ENCODE data around the gene NTM. TPM values are rescaled to one million over a fixed set of nuclear protein-coding genes. Genes with fewer than 3 reads are reported as not detected.
A peak's percentile ranks its signal among the peaks of the same experiment; 100 is the strongest.

The NTM gene
- total RNA-seq, 1 donor: 52.2 TPM

GRCh38 chr11:131966667-131967066 is 596.3 kb downstream of the NTM start:
- DNase-seq (ENCODE audit: low read depth): no peak
- no peak overlapping the region for H3K4me3 ChIP-seq (ENCODE audit: low read depth, low read length)
- TF ChIP-seq CTCF (IDR thresholded peaks at IDR 0.05; ENCODE audit: insufficient read depth, low read length): no peak

GRCh38 chr11:131969261-131969660 is 598.8 kb downstream of the NTM start:
- no peak for DNase-seq (ENCODE audit: low read depth)
- no peak for TF ChIP-seq CTCF (IDR thresholded peaks at IDR 0.05; ENCODE audit: insufficient read depth, low read length)
- no peak overlapping the region for H3K4me3 ChIP-seq (ENCODE audit: low read depth, low read length)

DNA sequence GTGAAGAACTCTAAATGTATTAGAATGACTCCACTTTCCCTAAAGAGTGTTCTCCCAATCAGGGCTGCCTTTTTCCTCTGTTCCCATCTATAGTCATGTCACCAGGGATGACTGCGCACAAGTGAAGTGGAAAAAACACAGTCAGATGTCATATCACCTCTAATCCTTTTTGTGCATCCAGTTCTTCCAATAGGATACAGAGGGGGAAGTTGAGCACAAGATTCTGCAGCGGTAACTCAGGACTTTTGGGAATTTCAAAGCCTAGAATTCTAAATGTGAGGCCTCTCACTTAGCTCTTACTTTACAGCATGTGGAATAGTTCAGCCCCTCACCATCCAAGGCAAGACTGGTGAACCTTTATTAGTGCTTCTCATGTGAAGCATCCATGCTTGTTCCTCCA is 602.6 kb downstream of the NTM start:
- no peak for TF ChIP-seq CTCF (IDR thresholded peaks at IDR 0.05; ENCODE audit: insufficient read depth, low read length)
- no peak overlapping the region for H3K4me3 ChIP-seq (ENCODE audit: low read depth, low read length)
- no peak for DNase-seq (ENCODE audit: low read depth)

DNA sequence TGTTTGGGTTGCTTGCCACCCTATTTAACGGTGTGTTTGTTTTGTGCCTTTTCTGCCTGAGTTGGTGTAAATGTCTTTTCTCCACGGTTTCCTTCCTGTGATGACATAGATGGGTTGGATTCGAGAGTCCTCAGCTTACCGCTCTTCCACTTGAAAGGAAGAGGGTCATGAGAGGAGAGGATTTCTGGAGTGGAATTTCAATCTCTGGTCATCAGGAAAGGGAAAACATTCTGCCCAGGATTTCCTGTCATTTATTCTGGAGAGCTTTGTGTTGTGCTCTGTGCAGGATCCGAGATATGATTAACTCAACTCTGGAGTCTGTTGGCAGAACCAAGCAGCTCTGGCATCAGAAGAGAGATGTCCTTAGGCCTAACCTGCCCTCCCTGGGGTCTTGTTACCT is 605.2 kb downstream of the NTM start:
- no peak overlapping the region for H3K4me3 ChIP-seq (ENCODE audit: low read depth, low read length)
- DNase-seq (ENCODE audit: low read depth): no peak
- TF ChIP-seq CTCF (IDR thresholded peaks at IDR 0.05; ENCODE audit: insufficient read depth, low read length): no peak

DNA sequence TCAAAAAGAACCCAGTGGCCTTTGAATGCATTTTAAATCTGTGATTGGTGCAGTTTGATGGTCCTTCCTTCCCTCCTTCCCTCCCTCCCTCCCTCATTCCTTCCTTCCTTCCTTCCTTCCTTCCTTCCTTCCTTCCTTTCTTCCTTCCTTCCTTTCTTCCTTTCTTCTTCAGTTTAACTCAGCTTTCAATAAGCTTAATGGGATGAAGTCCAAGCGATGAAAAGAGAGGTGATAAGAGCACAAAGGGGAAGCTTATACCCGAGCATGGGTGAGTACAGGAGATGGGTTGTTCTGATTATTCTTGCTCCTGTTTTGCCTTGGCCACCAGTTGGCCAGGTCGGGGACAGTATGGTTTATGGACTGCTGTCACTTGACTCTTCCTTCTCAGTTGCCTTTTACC is 605.6 kb downstream of the NTM start:
- no peak overlapping the region for H3K4me3 ChIP-seq (ENCODE audit: low read depth, low read length)
- TF ChIP-seq CTCF (IDR thresholded peaks at IDR 0.05; ENCODE audit: insufficient read depth, low read length): no peak
- no peak for DNase-seq (ENCODE audit: low read depth)

DNA sequence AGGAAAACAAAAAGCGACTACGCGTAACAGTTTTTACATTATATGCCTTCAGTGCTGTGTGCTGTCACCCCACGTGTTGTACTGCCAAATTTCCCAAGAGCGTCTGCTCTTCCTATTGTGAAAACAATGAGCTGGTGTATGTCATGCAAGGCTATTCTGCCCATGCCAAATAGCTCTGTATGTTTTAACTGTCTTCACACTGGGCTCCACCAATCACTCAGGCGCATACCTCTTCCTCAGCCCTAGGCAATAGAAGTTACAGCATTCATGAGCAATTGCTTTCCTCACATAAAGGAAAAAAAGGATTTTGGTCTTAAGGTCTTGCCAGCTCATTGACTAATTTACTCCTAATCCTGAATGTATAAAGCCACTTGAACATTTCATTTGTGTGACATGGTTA is 606.8 kb downstream of the NTM start:
- TF ChIP-seq CTCF (IDR thresholded peaks at IDR 0.05; ENCODE audit: insufficient read depth, low read length): no peak
- DNase-seq (ENCODE audit: low read depth): peak; percentile 52
- no peak overlapping the region for H3K4me3 ChIP-seq (ENCODE audit: low read depth, low read length)

DNA sequence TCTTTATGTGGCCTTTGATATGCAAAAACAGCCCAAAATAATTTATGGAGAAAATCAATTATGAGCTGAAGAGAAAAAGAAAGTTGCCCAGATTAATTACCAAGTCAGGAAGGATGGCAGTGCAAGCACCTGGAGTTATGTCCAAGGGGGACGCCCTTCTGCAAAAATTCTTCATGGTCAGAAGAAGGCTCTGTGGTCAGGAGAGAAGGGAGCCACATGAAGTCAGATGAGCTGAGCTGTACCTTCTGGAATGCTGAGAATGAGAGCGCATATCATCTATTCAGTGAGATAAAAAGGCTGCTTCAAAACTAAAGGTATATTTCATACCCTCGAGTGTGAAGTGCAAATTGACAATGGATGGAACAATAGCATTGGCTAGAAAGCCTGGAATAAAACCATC is 607.4 kb downstream of the NTM start:
- no peak overlapping the region for H3K4me3 ChIP-seq (ENCODE audit: low read depth, low read length)
- TF ChIP-seq CTCF (IDR thresholded peaks at IDR 0.05; ENCODE audit: insufficient read depth, low read length): no peak
- DNase-seq (ENCODE audit: low read depth): peak; percentile 40

Data from fibroblast of the aortic adventitia (primary cell).